ENCODE results near the gene KCNJ9. TPM values are rescaled to one million over a fixed set of nuclear protein-coding genes. Genes with fewer than 3 reads are reported as not detected.

Gene KCNJ9
- total RNA-seq, 2 experiments from 2014 or later, result not detected

DNA sequence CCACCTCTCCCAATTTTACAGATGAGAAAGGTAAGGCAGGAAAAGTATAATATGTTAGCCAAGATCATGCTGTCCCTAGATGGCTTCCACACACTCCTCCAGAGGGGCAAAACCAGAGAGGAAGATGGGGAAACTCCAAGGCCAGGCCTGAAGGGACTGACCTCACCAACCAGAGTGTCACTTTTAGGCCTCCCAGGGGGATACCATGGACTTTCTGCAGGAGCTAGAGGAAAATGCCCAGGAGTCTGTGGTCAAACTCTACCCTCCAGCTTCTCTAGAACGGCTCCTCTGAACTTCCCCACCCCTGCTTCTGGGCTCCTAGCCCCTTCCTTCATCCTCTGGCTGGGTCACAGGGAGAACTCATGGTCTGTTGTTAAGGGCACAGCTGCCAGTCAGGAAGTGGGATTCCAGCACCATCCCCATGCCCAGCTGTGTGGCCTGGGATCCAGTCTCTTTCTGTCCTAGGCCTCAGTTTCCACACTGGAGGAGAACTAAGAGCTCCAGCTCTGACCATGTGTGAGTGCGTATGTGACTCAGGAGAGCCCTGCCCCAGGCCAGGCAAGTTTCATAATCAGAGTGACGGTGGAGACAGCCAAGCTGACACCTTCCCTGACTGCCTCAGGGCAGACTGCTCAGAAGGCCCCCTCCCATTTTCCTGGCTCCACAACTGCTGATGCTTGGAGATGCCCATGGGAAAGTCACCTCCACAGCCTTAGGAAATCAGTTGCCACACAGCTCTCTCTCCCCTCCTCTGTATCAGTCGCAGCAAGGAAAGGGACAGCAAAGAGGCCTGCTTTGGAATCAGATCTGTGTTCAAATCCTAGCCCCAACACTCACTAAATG, 15.2 kb downstream of the KCNJ9 start:
- intact Hi-C loops (cut with DNase I, micrococcal nuclease), result loop anchor here in 1 of 2 experiments (5.0 kb wide), 6 partner anchors 64 to 1301 kb away; partner anchors contain the start of genes COPA, DUSP23, NCSTN and PEA15
- no peak for TF ChIP-seq CTCF (IDR thresholded peaks at IDR 0.05)
- Mint-ChIP-seq H3K4me1 (ENCODE audit: low read depth) (peaks cover 63% of the 10 kb centered on the region), H3K36me3 (ENCODE audit: low read depth) (peaks cover 59% of the 10 kb centered on the region), H3K4me3 (peak overlapping the region; percentile 91), H3K9me3 (no peaks in the 10 kb centered on the region), H3K27ac (peak overlapping the region; percentile 88), H3K27me3 (no peaks in the 10 kb centered on the region)
- no peaks in the 10 kb centered on the region for H3K27me3 ChIP-seq (ENCODE audit: control insufficient read depth in 1 of 2, insufficient read depth in 2 of 2, low read length in 2 of 2)
- H3K4me1 ChIP-seq (ENCODE audit: insufficient read depth, low read length), result peaks cover 72% of the 10 kb centered on the region
- POLR2A ChIA-PET, result interaction anchor here (0.7 to 3.6 kb wide), 5 partner anchors 10 to 18 kb away, joined by 3 to 23 read pairs (median 3); no protein-coding TSS in a partner anchor
- no peaks in the 10 kb centered on the region for H3K9me3 ChIP-seq (ENCODE audit: control insufficient read depth in 1 of 2, insufficient read depth in 1 of 2, low read length in 2 of 2)
- CTCF ChIA-PET, result interaction anchor here (0.5 to 4.7 kb wide), 2 partner anchors 11 to 942 kb away, joined by 3 to 33 read pairs; partner anchors contain the start of gene TSTD1
- DNase-seq (peak in 2 of 14 experiments; percentile 45 to 60), ATAC-seq (ENCODE audit: poor library complexity) (no peak)
- peaks cover 38% of the 10 kb centered on the region for H3K36me3 ChIP-seq (ENCODE audit: insufficient read depth, low read length)
- no peak overlapping the region for H3K27ac ChIP-seq (ENCODE audit: low read depth in 1 of 2, low read length in 2 of 2)
- H3K4me3 ChIP-seq (ENCODE audit: low read length), result peak overlapping the region; percentile 91

DNA sequence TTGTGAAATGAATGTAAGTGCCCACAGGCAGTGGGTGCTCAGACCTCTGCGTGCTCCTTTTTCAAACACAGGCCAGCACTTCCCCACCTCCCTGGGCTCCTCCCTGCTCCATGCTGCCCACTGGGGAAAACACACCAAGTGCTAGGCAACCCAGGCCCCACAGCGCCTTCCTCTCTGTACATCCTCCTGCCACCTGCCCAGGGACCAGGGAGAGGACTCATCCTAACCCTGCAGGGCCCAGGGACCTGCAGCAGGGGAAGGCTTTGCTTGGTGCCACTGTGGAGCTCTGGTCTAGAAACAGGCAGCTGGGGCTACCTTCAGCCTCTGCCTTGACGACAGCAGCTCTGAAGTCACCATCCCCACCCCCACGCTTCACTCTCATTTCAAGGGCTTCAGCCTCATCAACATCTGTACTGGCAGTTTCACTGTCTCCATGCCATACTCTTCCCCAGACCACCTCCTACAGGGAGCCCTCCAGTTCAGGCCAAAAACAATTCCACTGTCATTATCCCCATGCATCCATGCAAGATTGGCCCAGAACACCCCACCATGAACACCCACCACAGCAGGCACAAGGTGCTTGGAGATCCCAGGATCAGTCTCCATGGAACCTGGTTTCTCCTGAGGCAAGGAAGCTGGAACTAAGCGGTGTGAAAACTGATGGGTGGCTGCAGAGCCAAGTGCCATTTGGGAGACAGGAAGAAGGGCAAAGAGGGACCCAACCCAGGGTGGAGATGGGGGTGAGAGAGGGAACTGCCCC, 16.0 kb downstream of the KCNJ9 start:
- H3K27ac Mint-ChIP-seq, result peak overlapping the region; percentile 88
- no peaks in the 10 kb centered on the region for H3K27me3 Mint-ChIP-seq
- peaks cover 50% of the 10 kb centered on the region for H3K36me3 Mint-ChIP-seq (ENCODE audit: low read depth)
- no peak for TF ChIP-seq CTCF (IDR thresholded peaks at IDR 0.05)
- Histone ChIP-seq H3K27ac (ENCODE audit: low read depth in 1 of 2, low read length in 2 of 2) (peak overlapping the region in 1 of 2 donors; percentile 82), H3K36me3 (ENCODE audit: insufficient read depth, low read length) (peaks cover 30% of the 10 kb centered on the region), H3K4me3 (ENCODE audit: low read length) (peak overlapping the region; percentile 91), H3K27me3 (ENCODE audit: control insufficient read depth in 1 of 2, insufficient read depth in 2 of 2, low read length in 2 of 2) (no peaks in the 10 kb centered on the region), H3K9me3 (ENCODE audit: control insufficient read depth in 1 of 2, insufficient read depth in 1 of 2, low read length in 2 of 2) (no peaks in the 10 kb centered on the region), H3K4me1 (ENCODE audit: insufficient read depth, low read length) (peaks cover 78% of the 10 kb centered on the region)
- ChIA-PET CTCF (interaction anchor here (0.5 to 4.7 kb wide), 4 partner anchors 11 to 942 kb away, joined by 3 to 33 read pairs (median 8); partner anchors contain the start of gene TSTD1), POLR2A (interaction anchor here (0.7 to 3.6 kb wide), 14 partner anchors 11 to 1652 kb away, joined by 3 to 23 read pairs (median 5); partner anchors contain the start of genes DCAF8, DUSP12, KCNJ9 and PEX19)
- DNase-seq (peak in 6 of 14 experiments; percentile 11 to 45 (median 20)), ATAC-seq (ENCODE audit: poor library complexity) (no peak)
- H3K4me3 Mint-ChIP-seq, result peak overlapping the region; percentile 91
- H3K9me3 Mint-ChIP-seq, result no peaks in the 10 kb centered on the region
- intact Hi-C loops (cut with DNase I, micrococcal nuclease), result loop anchor here in 1 of 2 experiments (5.0 kb wide), 6 partner anchors 65 to 1300 kb away; partner anchors contain the start of genes COPA, DUSP23, NCSTN and PEA15
- peaks cover 72% of the 10 kb centered on the region for H3K4me1 Mint-ChIP-seq (ENCODE audit: low read depth)
